GM10847 (cell line): ENCODE measurements around the gene STK26.

Experiments
- POLR2A ChIP-seq: IDR thresholded peaks from 2 replicates; pipeline ENCODE4 v1.6.1; 2011; ENCODE audit not compliant: insufficient read length; ENCODE audit errors: extremely low read depth

Gene STK26

DNA sequence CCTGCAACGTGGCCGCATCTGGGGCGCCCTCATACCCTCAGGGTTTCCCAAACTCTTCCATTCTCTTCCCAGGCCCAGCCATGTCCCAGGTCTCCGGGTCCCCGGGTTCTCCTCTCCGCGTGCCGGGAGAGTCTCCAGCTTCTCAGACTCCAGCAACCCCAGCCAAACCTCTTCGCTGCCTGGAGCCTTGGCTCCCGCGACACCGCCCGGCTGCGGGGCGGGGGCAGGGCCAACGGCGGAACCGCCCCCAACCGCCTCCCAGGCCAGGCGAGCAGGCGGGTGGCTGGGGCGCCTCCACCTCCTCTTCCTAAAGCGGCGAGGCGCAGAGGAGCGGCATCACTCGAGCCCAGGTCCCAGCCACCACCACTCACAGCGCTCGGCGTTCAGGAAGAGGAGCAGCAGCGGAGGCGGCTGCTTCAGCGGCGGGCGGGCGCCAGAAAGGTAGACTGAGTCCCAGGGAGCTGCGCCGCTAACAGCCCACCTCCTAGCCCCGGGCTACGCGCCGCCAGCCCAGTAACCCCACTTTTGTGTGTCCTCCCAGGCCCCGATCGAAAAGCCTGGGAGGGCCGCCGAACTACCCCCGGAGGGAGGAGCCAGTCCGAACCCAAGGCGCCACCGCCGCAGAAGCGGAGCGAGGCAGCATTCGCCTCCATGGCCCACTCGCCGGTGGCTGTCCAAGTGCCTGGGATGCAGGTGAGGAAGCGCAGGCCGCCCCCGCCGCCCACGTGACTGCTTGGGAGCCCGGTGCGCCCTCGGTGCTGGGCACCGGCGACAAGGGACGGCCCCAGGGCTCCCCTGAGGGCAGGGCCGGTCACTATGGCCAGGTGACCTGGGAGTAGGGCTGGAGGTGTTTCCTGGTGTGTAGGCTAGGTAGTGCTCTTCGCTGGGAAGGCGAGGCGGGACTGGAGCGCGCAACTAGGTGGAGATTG lies at the start of gene STK26:
TSS of gene STK26 (plus strand) at position 336 of the 929 bp plus-strand sequence. CDS start at position 652, 316 bp downstream.
- peak; percentile 84 for TF ChIP-seq POLR2A

DNA sequence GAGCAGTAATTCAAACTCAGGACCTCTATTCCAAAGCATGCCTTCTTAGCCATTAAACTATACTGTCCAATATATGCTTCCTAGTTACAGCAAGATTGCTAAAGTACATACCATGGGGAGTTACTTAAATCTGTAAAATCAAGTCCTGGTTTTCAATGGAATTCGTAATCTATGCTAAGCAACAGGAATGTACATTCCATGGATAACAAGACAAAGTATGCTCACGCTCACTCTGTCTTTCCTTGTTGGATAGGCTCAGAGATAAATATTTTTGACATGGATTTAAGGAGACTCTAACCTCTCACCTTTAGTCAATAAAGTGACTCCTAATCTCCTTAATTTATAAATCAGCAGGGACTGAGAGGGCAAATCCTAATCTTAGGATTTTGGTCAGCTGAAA lies 47.3 kb upstream of the STK26 start:
- no peak for TF ChIP-seq POLR2A

GRCh38 chrX:131977619-131978018 lies 45.5 kb upstream of the STK26 start:
- TF ChIP-seq POLR2A = no peak

- TF ChIP-seq POLR2A = no peak
Measured at GRCh38 chrX:131979116-131979515, 44.0 kb upstream of the STK26 start.

GRCh38 chrX:131985526-131986049 lies 37.5 kb upstream of the STK26 start:
- no peak for TF ChIP-seq POLR2A

- no peak for TF ChIP-seq POLR2A
Measured at GRCh38 chrX:131987252-131987651, 35.9 kb upstream of the STK26 start.

DNA sequence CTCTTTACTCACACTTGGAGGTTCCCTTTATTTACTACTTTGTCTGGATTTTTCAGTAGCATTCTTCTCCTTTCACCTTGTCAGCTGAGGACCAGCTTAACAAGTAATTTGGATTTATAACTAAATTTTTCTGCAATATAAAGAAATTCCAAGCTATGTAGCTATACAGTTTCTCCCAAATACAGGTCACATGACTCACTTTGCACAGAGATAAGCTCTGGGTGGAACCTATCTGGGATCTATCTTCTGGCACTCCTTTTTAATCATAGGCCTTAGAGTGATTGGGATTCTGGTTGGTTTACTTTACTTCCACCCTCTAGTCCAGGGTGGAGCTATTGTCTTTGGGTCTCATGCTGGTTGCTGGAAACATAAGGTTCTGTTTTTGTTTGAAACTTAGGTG lies 34.9 kb upstream of the STK26 start:
- TF ChIP-seq POLR2A = no peak

- no peak for TF ChIP-seq POLR2A
Measured at GRCh38 chrX:132001127-132001526, 22.0 kb upstream of the STK26 start.

DNA sequence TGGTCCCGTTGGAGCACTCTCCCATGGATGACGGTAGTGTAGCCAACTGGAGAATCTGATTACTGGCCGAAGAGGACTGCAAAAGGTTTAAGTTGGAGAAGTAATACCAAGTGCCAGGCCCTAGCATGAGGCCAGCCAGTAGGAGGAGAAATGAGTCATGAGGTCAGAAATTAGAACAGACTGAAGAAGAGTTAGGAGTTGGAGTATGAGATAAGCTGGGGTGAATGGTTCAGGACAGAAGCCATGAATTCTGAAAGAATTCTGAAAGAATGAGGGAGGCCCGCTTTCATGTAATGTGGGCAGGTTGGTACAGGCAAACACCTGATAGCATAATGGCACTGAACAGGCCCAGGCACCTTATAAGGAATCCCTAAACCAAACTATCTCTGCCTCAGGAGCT lies 18.4 kb upstream of the STK26 start:
- no peak for TF ChIP-seq POLR2A

- no peak for TF ChIP-seq POLR2A
Measured at GRCh38 chrX:132009350-132009749, 13.8 kb upstream of the STK26 start.

- no peak for TF ChIP-seq POLR2A
Measured at GRCh38 chrX:132015875-132016274, 7.2 kb upstream of the STK26 start.

- TF ChIP-seq POLR2A = no peak
Measured at GRCh38 chrX:132016628-132017430, 6.3 kb upstream of the STK26 start.

GRCh38 chrX:132017431-132018185 lies 5.5 kb upstream of the STK26 start:
- TF ChIP-seq POLR2A = no peak

- no peak for TF ChIP-seq POLR2A
Measured at GRCh38 chrX:132022198-132022966, 720 bp upstream of the STK26 start.

DNA sequence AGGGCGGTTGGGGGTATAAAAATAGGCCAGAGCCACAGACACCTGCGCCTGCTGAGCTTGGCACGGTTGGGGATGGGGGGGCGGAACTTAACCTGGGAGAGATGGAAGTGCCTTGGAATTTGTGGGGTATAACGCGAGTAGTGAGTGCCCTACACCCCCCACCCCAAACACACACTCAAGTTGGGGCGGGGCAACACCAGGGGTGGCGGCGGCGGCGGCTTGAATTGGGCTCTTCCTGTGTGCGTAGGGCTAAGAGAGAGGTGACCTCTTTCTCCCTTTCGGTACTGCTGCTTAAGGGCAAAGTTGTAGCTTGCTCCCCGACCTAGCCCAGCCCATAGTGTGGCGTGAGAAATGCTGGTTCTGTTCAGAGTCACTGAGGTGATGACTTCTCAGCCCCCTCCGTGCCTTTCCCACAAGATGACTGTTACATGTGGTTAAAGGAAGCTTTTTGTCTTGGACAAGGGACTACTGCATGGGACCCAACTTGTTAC lies 839 bp downstream of the STK26 start:
- TF ChIP-seq POLR2A = no peak

GRCh38 chrX:132025041-132025440 lies 1.9 kb downstream of the STK26 start:
- TF ChIP-seq POLR2A = no peak
